Measurements from ENCODE around the gene ITPKC.
"Not testable (repeated sequence)": the region's sequence is repeated elsewhere in the genome, so short reads cannot be mapped to it uniquely, and the experiment has no call there.

Gene ITPKC

DNA sequence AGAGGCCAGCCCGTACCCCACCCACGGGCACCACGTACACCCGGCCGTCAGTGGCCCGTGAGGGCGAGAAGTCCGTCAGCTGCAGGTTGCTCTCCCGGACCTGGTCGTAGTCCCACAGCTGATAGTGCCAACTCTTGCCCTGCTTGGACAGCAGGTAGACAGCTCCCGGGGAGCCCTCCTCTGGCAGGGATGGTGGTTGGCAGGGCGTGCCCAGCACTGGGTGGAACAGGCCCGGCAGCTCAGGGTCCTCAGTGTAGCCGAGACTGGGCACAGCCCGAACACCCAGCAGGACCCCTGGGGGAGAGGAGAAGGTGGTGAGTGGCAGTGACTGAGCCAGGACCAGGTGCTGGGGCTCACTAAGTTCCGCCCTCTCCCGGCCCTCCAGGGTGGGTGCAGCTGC is 25.6 kb downstream of the ITPKC start:
- no peak for DNase-seq

DNA sequence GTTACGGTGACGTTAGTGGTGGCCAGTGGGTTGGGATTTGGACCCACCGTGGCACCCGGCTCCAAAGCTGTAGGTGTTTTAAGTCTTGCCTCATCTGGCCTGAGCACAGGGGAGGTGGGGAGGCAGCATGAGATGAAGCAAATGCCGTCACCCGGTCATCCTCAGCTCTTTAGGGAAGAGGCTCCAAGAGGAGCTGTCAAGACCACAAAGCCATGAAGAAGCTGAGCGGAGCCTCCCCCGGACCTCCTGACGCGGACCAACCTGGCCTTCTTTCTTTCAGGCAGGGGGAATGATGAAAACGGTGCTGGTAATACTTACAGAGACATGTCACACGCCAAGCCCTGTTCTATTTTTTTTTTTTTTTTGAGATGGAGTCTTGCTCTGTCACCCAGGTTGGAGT is 26.0 kb downstream of the ITPKC start:
- no peak for DNase-seq

DNA sequence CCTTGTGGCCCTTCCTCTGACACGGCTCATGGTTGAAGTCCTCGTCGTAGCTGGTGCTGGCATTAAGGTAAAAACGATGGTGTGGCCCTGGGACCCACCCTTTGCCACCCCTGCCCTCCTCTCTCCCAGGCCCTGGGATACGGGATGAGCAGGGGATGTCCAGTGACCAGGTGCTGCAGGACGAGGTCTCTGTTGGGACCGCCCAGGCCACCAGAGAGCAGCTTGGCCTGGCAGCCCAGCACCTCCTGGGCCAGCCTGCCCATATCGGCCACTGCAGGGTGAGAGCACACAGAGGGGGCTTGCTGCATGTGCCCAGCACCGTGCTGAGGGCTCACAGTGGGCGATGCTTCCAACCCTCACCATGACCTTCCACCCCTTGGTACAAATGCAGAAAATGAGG is 27.0 kb downstream of the ITPKC start:
- DNase-seq = no peak

DNA sequence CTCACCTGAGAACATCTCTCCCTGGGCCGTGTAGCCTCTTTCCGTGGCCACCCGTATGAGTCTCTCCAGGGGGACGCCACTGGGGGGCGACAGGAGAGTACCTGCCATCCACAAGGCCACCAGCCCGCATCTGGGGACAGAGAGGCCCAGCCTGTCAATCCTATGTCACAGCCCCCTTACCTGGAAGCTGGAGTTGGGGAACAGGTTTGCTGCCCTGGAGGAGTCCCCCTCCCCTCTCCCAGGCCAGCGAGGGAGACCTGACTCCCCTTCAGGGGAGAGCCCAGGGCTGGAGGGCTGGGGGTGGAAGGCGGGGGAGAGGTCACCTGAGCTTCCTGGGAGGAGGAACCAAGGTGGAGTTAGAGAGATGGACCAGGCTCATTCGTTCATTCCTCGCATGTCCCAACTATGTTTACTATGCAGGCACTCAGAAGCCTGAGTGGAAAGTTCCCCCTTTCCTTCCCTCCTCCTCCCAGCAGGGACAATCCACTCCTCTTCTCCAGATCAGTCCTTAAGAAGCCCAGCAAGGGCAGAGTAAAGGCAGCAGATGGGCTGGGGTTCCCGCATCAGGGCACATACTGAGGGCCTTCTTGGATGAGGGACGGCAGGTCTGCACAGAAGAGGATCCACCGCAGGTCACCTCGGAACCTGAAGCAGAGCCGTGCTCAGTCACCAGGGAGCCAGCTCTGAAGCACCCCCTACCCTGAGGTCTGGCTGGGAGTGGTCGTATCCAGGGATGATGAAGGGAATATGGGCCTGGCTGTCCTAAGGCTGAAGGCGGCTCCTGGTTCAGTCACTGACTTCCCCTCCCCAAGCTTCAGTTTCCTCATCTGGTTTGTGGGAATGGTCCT is 27.9 kb downstream of the ITPKC start:
- DNase-seq = no peak

DNA sequence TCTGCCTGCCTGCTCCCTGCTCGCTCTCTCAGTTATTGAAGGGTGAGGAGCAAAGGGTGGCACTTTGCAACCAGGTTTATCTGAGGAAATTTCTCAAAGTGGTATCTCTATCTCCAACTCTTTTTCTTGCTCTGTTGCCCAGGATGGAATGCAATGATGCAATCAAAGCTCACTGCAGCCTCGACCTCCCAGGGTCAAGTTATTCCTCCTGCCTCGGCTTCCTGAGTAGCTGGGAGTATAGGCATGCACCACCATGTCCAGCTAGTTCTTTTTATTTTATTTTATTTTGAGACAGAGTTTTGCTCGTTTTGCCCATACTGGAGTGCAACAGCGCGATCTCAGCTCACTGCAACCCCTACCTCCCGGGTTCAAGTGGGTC is 28.5 kb downstream of the ITPKC start:
- no peak for DNase-seq

DNA sequence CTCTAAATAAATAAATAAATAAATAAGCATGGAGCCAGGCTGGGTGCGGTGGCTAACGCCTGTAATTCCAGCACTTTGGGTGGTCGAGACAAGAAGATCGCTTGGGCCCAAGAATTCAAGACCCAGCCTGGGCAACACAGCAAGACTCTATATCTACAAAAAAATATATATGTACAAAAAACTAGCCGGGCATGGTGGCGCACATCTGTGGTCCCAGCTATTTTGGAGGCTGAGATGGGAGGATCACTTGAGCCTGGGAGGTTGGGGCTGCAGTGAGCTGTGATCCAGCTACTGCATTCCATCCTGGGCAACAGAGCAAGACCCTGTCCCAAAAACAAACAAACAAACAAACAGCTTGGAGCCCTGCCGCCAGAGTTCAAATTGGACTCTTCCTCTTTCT is 30.6 kb downstream of the ITPKC start:
- no peak for DNase-seq

DNA sequence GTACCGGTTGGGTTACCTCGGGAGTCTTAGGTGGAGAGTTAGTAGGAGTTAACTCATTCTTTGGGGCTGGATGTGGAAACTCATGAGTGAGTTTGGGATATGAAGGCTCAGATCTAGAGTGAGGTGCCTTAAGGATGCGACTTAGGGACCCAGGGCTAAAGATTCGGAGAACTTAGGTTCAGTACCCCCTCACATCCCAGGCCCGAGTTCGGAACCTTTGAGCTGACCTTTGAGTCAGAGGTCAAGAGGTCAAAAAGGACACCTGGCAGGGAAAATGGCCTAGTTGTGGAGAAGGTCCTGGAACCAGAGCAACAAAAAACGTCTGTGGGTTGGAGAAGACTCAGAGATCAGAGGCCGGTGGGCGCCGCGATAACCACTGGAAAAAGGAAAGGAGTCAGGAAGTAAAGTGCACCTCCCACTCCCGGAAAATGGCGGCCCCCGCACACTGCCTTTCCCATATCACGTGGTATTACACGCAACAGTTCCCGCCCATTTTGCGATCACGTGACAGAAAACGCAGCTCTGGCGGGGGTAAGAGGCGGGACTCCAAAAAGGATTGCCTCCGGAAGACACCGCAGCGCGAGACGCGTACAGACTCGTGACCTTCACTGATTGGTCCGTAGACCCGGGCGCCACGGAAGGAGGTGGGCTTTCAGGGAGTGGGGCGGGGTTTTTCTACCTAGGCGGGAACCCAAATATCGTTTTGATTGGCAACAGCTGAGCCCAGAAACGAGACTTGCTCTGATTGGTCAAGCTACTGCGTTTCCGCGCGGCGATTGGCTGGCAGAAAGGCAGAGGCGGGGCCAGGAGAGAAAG is 33.4 kb downstream of the ITPKC start, which contains the start of gene ACTMAP:
Gene ACTMAP (minus strand): TSS at position 420 of the 816 bp plus-strand sequence. CDS start 674 bp downstream, outside the sequence.
- peak in 5 of 6 experiments; percentile 99 to 100 (median 100) for DNase-seq

DNA sequence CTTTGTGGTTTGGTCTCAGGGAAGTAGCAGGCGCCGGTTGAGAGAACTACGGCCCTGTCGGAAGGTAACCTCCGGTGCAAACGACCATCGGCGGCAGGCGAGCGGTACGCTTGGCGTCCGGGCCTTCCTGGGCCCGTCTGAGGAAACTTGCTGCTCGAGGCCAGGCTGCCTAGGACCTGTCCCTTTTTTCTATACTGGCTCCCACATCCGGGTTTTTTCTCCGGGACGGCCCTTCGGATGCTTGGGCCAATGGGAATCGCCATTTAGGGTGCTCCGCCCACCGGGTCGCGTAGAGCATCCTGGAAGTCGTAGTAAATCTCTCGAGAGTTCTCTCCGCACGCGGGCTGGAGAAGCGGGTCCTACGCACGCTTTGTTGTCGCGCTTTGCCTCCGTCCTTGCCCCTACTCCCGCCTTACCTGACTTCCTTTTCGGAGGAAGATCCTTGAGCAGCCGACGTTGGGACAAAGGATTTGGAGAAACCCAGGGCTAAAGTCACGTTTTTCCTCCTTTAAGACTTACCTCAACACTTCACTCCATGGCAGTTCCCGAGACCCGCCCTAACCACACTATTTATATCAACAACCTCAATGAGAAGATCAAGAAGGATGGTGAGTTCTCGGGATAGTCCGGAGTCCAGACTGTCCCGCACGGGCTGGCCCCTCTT is 34.1 kb downstream of the ITPKC start, which contains the start of gene SNRPA:
Gene SNRPA (plus strand): TSS at position 330 of the 664 bp plus-strand sequence. CDS start 206 bp downstream, at position 536.
- peak; percentile 93 to 100 (median 100) for DNase-seq

DNA sequence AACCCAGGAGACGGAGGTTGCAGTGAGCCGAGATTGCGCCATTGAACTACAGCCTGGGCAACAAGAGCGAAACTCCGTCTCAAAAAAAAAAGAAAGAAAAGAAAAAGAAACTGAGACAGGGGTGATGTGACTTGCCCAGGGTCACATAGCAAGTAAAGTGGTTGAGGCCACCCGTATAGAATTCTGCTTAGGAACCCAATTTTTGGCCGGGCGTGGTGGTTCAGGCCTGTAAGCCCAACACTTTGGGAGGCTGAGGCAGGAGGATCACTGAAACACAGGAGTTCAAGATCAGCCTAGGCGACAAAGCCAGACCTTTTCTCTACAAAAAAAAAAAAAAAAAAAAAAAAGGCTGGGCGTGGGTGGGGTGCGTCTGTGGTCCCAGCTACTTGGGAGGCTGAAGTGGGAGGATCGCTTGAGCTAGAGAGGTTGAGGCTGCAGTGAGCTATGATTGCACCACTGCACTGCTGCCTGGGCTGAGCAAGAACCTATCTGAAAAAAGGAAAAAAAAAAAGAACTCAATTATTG is 35.4 kb downstream of the ITPKC start:
- no peak for DNase-seq

DNA sequence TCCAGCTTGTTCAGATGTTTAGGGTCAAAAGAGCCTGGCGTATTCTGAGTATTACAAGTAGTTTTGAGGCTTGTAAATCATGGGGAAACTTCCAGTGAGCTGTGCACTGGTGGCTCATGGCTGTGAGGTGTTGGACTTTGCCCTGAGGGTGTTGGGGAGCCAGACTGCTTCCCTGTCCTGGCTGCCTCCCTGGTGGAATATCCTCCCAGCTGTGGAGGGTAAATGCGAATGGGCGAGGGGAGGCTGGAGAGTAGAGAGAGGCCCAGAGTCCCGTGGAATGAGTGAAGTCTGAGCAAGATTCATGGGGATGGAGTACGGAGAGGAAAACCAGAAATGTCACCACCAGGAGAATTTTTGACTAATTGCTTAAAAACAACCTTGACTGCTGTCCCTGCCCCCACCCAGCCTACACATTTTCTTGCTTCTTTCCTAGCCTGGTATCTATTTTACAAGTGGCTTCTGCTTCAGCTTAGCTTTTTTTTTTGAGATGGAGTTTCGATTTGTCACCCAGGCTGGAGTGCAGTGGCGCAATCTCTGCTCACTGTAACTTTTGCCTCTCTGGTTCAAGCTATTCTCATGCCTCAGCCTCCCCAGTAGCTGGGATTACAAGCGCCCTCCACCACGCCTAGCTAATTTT is 37.8 kb downstream of the ITPKC start:
- DNase-seq = no peak

DNA sequence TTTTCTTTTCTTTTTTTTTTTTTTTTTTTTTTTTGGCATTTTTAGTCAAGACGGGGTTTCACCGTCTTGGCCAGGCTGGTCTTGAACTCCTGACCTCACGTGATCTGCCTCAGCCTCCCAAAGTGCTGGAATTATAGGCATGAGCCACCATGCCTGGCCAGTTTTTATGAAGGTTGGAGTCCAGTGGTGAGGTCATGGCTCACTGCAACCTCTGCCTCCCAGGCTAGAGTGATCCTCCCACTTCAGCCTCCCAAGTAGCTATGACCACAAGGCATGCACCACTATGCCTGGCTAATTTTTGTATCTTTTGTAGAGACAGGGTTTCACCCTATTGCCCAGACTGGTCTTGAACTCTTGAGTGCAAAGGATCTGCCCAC is 38.3 kb downstream of the ITPKC start:
- no peak for DNase-seq

DNA sequence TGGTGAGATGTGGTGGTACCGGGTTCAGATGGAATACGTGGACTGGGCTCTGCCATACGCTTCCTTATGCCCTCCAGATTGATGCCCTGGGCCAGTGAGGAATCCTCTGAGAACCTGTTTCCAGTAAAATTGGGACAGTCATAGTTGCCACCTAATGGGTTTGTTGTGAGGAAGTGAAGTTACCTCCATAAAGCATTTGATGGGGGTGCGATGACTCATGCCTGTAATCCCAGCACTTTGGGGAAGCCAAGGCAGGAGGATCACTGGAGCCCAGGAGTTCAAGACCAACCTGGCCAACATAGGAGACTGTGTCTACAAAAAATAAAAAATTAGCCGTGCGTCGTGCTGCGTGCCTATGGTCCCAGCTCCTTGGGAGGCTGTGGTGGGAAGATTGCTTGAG is 38.9 kb downstream of the ITPKC start:
- DNase-seq = no peak

DNA sequence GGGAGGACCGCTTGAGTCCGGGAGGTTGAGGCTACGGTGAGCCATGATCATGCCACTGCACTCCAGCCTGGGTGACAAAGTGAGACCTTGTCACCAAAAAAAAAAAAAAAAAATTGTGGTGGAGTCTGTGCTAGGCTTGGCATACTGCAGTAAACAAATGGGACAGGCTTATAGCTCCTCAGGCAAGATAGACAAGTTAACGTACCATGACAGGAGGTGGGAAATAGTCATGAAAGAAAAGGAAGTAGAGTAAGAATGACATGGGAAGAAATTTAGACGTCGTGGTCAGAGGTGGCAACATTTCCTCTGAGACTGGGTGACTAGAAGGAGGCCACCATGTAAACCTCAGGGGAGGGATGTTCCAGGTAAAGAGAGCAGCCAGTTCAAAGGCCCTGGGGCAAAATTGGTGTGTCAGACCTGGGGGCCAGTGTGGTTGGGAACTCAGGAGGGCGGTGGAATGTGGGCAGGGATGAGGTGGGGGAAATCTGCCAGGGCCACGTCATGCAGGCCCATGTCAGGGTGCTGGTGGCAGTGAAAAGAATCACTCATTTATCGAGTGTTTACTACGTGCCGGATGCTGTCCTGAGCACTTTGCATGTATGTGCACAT is 39.7 kb downstream of the ITPKC start:
- DNase-seq = no peak

DNA sequence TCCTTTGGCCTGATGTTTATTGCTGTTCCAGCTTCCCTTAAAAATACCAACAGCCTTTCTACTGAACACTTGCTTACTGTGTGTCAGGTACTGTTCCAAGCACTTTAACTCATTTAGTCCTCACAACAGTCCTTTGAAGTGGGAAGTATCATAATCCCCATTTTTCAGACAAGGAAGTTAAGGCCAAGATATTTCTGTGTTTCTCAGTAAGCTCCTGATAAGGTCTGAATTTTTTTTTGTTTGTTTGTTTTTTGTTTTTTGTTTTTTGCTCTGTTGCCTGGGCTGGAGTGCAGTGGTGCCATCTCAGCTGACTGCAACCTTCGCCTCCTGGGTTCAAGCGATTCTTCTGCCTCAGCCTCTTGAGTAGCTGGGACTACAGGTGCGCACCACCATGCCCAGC is 41.6 kb downstream of the ITPKC start:
- no peak for DNase-seq

DNA sequence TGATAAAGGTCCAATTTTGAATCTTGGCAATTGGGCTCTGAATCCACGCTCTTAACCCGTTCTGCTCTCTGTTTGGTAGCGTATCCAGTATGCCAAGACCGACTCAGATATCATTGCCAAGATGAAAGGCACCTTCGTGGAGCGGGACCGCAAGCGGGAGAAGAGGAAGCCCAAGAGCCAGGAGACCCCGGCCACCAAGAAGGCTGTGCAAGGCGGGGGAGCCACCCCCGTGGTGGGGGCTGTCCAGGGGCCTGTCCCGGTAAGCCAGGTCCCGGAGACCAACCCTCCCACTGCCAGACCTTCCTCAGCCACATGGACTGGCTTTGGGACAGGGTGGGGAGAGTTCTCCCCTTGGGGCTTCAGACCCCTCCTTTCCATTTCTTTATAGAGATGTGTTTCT is 42.4 kb downstream of the ITPKC start:
- DNase-seq = no peak

DNA sequence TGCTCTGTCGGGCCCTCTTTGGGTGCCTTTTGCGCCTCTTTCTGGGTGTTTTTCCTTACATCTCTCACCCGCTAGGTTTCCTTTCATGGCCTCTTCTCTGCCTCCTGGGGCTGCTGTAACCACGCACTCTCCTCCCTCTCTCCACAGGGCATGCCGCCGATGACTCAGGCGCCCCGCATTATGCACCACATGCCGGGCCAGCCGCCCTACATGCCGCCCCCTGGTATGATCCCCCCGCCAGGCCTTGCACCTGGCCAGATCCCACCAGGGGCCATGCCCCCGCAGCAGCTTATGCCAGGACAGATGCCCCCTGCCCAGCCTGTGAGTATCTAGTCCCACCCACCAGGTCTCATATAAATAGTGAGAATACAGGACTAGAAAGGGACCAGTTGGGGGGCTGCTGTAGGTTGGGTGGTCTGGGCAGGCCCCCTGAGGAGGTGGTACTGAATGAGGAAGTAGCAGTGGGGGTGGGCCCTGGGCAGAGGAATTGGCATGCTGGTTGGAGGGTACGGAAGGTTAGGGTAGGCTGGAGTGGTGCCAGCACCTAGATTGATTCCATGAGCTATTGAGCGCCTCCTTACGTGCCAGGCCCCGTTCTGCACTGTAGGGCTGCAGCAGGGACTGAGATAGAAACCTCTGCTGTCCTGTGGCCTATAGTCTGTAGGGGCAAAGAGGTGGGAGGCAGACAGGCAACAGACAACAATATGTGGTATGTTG is 46.0 kb downstream of the ITPKC start:
- no peak for DNase-seq

DNA sequence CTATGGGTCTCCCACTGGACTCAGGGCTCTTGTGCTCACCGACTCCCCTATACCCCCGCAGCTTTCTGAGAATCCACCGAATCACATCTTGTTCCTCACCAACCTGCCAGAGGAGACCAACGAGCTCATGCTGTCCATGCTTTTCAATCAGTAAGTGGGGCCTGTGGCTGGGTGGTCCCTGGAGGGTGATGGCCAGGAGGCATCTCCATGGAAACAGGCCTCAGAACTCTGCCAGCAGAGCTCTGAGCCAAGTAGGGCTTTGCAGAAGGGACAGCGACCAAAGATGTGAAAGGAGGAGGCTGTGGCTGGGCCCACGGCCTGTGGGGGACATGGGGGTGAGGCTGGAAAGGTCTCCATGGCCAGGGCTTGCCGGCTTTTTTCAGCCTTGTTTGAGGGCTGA is 46.6 kb downstream of the ITPKC start:
- no peak for DNase-seq

DNA sequence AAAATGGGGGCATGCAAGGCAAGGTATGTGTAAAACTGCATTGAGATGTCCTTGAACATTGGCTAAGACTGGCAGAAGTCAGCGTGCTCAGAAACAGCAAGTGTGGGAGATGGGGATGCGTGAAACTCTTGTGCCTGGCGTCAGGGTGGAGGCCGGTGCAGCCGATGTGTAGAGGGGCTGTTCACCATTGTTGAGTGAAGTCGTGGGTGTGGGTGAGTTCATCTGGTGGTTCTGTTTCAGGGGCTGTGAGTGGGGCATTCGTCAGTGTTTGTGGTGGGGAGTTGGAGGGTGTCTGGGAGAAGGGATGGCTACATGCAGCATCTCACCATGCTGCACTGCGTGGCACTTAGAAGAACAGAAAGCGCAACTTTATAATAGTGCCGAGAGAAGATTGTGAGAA is 47.1 kb downstream of the ITPKC start:
- DNase-seq = no peak

DNA sequence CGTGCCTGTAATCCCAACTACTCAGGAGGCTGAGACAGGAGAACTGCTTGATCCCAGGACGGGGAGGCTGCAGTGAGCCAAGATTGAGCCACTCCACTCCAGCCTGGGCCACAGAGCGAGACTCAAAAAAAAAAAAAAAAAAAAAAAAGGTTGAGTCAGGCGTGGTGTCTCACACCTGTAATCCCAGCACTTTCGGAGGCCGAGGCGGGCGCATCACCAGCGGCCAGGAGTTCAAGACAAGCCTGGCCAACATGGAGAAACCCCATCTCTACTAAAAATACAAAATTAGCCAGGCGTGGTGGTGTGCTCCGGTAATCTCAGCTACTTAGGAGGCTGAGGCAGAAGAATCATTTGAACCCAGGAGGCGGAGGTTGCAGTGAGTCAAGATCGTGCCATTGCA is 49.5 kb downstream of the ITPKC start:
- DNase-seq = not testable (repeated sequence)

DNA sequence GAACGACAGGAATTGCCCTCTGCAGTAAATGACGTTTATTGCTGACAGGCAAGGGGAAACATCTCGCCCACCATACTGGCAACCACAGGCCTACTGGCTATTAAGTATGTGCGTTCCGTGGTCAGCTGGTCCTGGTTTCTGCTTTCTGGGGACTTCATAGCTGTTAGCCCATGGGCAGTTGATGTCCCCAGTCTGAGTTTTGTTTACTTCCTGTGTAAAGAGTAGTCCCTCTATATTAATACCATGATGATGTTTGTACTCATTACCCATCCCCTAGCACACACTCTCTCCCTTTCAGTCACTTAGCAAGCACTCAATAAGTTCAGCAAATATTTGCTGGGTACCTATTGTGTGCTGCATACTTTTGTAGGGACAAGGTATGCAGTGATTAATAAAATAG is 52.0 kb downstream of the ITPKC start:
- DNase-seq = no peak

DNA sequence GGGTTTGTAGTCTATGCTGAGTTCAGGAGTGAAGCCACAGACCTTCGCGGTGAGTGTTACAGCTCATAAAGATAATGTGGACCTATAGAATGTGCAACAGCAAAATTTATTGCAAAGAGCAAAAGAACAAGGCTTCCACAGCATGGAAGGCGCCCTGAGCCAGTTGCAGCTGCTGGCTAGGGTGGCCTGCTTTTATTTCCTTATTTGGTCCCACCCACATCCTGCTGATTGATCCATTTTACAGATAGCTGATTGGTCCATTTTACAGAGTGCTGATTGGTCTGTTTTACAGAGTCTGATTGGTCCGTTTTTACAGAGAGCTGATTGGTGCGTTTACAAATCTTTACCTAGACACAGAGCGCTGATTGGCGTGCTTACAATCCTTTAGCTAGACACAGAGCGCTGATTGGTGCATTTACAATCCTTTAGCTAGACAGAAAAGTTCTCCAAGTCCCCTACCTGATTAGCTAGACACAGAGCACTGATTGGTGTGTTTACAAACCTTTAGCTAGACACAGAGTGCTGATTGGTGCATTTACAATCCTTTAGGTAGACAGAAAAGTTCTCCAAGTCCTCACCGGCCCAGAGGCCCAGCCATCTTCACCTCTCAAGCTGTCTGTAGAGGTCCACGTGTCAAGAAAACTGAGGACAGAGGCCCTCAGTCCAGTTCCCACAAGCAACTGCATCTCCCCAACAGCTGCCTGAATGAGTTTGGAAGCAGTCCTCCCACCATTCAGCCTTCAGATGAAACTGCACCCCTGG is 54.4 kb downstream of the ITPKC start:
- DNase-seq = peak in 2 of 6 experiments; percentile 26 to 29

Data from stimulated activated naive CD4-positive, alpha-beta T cell (primary cell).